Measurements from ENCODE around the gene LRRC8C. TPM values are rescaled to one million over a fixed set of nuclear protein-coding genes. Genes with fewer than 3 reads are reported as not detected.

The LRRC8C gene
- total RNA-seq, 2 donors from 2014 or later: 9.0 to 11.5 TPM

DNA sequence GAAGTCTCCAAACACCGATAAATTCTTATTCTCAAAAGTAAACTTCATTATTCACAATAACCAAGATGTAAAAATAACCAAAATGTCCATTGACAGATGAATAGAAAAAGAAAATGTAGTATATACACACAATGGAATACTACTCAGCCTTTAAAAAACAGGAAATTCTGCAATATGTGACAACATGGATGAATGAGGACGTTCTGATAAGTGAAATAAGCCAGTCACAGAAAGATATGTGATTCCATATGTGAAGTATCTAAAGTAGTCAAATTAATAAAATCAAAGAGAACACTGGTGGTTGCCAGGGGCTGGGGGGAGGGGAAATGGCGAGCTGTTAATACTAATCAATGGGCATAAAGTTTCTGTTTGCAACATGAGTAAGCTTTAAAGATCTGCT is 36.0 kb downstream of the LRRC8C start:
- peaks cover 0 to 38% of the 10 kb centered on the region in 2 donors for H3K4me1 ChIP-seq
- no peak for DNase-seq (ENCODE audit: low spot score)
- H3K27me3 ChIP-seq: no peaks in the 10 kb centered on the region
- no peak overlapping the region for H3K27ac ChIP-seq
- no peaks in the 10 kb centered on the region for H3K36me3 ChIP-seq
- peaks cover 0 to 5% of the 10 kb centered on the region in 2 donors for H3K9me3 ChIP-seq
- TF ChIP-seq, protein P1, sequence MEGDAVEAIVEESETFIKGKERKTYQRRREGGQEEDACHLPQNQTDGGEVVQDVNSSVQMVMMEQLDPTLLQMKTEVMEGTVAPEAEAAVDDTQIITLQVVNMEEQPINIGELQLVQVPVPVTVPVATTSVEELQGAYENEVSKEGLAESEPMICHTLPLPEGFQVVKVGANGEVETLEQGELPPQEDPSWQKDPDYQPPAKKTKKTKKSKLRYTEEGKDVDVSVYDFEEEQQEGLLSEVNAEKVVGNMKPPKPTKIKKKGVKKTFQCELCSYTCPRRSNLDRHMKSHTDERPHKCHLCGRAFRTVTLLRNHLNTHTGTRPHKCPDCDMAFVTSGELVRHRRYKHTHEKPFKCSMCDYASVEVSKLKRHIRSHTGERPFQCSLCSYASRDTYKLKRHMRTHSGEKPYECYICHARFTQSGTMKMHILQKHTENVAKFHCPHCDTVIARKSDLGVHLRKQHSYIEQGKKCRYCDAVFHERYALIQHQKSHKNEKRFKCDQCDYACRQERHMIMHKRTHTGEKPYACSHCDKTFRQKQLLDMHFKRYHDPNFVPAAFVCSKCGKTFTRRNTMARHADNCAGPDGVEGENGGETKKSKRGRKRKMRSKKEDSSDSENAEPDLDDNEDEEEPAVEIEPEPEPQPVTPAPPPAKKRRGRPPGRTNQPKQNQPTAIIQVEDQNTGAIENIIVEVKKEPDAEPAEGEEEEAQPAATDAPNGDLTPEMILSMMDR (IDR thresholded peaks at IDR 0.05): no peak
- no peak overlapping the region for H3K4me3 ChIP-seq

DNA sequence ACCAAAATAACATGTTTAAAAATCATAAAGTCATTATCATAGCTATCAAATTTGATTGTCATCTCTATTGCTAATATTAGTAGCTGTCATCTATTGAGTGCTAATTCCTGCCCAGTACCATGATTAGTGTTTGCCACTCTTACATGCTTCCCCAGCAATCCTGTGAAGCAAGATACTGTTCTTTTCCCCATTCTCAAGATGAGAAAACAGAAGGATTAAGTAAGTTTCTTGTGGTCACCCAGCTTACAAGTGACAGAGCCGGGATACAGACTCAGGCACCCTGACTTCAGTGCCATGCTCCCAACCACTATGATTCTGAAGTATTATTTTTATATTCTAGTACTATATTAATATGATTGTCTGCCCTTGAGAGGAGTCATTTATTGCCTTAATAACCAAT is 36.5 kb downstream of the LRRC8C start:
- H3K9me3 ChIP-seq: peaks cover 0 to under 1% of the 10 kb centered on the region in 2 donors
- H3K27ac ChIP-seq: no peak overlapping the region
- H3K4me1 ChIP-seq: peaks cover 0 to 38% of the 10 kb centered on the region in 2 donors
- no peaks in the 10 kb centered on the region for H3K27me3 ChIP-seq
- TF ChIP-seq, protein P1 (IDR thresholded peaks at IDR 0.05): no peak
- DNase-seq (ENCODE audit: low spot score): no peak
- no peak overlapping the region for H3K4me3 ChIP-seq
- H3K36me3 ChIP-seq: no peaks in the 10 kb centered on the region

DNA sequence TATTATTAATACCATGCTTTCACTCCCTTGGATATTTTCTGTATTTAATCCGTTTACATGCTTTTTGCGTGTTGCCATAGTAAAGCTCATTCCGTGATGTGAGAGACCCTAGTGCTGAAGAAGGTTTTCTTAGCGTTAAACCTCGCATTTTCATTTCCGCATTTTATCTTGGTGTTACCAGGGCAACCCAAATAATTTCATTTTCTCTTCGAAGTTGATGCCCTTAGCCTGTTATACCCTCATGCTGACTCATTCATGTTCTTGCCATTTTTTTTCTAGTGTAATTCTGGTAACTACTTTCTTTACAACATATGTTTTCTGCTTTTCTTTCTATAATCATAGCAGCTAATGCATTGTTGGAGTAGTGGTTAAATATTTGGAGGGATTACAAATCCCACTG is 37.2 kb downstream of the LRRC8C start:
- Histone ChIP-seq H3K9me3 (no peaks in the 10 kb centered on the region), H3K4me3 (no peak overlapping the region), H3K4me1 (peaks cover 0 to 38% of the 10 kb centered on the region in 2 donors), H3K27ac (no peak overlapping the region), H3K27me3 (no peaks in the 10 kb centered on the region), H3K36me3 (no peaks in the 10 kb centered on the region)
- TF ChIP-seq, protein P1 (IDR thresholded peaks at IDR 0.05): no peak
- no peak for DNase-seq (ENCODE audit: low spot score)

DNA sequence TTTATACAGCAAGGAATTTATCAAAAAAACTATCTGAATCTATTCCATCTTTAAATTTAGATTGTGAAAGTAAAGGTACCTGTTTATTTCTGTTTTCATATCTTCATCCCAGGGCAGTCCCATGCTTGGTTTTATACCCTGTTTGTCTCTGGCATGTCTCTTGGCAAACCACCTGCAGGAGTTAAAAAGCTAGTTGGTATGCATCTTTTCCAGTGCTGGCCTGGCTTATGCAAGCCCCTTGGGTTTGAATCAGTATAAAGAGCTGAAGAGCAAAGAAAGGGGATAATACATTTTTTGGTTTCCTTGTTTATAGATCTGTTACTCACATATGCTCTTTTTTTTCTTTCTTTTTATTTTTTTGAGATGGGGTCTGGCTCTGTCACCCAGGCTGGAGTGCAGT is 37.8 kb downstream of the LRRC8C start:
- peaks cover 0 to 38% of the 10 kb centered on the region in 2 donors for H3K4me1 ChIP-seq
- DNase-seq (ENCODE audit: low spot score): no peak
- H3K36me3 ChIP-seq: no peaks in the 10 kb centered on the region
- H3K4me3 ChIP-seq: no peak overlapping the region
- no peak overlapping the region for H3K27ac ChIP-seq
- no peaks in the 10 kb centered on the region for H3K9me3 ChIP-seq
- no peaks in the 10 kb centered on the region for H3K27me3 ChIP-seq
- TF ChIP-seq, protein P1 (IDR thresholded peaks at IDR 0.05): no peak

DNA sequence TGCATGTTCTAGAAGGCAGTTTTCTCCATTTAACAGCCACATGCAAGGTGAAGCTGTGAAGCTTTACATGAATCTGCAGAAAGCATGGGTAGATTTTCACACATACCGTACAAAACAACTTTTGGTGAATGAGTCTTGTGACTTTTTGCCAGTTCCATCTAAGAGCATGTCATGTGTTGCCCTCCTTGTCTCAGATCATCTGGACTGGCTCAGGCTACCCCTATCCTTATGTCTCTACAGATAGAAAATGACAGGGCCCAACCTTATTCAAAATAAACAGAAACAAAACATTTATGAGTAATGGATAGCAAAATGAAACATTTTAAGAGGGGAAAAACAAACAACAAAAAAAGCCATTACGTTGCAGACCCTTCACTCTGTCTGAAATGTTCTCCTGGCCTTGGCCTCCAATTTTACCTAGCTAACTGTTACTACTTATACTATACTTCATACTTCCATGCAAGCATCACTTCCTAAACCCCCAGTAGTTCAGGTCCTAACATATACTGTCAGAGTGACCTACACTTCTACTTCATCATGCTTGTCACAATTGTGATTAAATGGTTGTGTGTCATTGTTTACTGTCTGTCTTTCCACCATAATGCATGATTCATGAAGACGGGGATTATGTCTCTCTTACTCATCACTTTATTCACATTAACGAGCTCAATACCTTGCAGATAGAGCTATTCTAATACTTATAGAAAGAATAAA is 39.0 kb downstream of the LRRC8C start:
- H3K36me3 ChIP-seq: no peaks in the 10 kb centered on the region
- DNase-seq (ENCODE audit: low spot score): no peak
- no peak overlapping the region for H3K4me3 ChIP-seq
- no peaks in the 10 kb centered on the region for H3K27me3 ChIP-seq
- no peaks in the 10 kb centered on the region for H3K9me3 ChIP-seq
- peaks cover 0 to 37% of the 10 kb centered on the region in 2 donors for H3K4me1 ChIP-seq
- H3K27ac ChIP-seq: no peak overlapping the region
- TF ChIP-seq, protein P1 (IDR thresholded peaks at IDR 0.05): no peak
